HS-5 (cell line): Measurements from ENCODE around the gene ZRANB2.

Experiments
- DNase-seq: peaks from one replicate; pipeline ENCODE4 v3.0.0-alpha.2; 2012; ENCODE audit warnings: low read depth

The ZRANB2 gene

GRCh38 chr1:71027991-71028390 is 52.8 kb downstream of the ZRANB2 start:
- DNase-seq: no peak

DNA sequence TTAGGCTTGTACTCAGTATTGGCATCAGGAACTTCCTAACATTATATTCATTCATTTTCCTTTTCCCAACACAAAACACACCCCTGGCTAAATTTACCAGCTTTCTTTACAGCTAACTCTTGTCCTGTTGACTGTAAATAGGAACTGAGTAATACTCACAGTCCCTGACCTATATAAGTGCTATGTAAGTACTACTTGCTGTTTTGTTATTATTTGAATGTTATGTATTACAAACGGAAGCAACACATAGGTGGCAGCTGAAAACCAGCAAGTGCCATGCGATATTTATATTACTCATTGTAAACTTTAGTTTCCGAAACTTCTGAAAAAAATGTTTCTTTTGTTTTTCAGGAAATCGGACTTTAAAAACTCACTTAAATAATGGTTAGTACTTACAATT is 54.7 kb downstream of the ZRANB2 start:
- DNase-seq: no peak

DNA sequence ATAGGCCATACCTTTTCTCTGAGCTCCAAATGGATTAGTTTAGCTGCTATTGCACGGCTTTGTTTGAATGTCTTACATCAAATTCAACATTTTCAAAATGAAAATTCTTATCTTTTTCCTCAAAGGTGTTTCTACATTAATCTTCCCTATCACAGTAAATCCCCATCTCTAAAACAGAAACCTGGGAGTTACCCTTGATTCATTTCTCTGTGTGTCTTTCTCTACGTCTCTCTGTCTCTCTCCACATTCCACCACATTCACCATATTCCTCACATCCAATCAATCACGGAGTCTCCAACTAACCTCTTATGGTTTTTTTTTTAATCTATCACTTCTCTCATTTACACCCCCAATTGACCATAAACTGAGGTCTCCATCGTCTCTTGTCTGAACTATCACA is 57.3 kb downstream of the ZRANB2 start:
- DNase-seq: no peak

DNA sequence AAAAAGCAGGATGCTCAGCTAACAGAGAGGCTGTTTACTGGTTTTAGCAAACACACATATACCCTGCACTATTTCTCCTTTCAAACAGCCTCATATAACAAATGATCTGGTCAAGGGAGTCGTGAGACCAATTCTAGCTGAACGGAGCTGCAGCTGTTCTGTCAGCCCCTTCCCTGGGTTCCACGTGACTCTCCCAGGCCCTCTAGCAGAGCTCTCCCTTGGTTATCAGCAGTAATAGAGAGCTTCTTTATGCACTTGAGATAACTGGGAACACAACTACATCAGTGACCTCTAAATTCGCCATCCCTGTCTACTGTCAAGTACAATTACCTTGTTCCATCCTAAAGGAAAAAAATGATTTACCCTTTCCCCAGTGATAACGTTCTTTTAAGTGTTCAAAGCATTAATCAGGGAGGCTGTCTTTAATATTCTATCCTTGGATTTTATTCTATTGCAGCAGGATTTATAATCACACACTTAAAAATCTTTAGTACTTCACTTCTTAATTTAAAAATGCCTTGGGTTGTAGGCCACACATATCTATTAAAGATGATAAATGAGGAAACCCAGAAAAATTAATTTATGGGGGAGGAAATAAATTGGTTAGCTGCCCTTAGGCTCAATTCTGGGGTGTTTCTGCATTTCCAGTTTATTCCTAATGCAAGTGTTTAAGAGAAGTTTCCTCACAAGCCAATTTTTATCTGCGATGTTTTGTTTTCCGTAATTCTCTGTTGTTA is 61.4 kb downstream of the ZRANB2 start:
- no peak for DNase-seq

DNA sequence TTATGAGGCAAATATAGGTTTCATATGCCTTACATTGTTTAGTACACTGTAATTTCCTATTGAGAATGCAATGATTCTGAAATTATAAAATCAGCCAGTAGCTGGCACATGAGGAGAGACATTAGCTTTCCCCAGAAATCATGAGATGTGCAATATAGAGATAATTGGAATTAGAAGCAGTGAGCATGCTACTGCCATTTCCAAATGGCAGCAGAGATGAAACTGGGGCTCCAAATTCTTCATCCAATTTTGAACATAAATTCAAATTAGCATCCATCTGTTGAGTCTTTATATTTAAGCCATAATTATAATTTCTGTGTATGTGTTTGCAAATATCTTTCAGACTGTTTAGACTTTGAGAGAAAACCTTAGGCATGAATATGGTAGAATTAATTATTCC is 62.0 kb downstream of the ZRANB2 start:
- no peak for DNase-seq

- DNase-seq: no peak
Observed at GRCh38 chr1:71015745-71016144, 65.1 kb downstream of the ZRANB2 start.

DNA sequence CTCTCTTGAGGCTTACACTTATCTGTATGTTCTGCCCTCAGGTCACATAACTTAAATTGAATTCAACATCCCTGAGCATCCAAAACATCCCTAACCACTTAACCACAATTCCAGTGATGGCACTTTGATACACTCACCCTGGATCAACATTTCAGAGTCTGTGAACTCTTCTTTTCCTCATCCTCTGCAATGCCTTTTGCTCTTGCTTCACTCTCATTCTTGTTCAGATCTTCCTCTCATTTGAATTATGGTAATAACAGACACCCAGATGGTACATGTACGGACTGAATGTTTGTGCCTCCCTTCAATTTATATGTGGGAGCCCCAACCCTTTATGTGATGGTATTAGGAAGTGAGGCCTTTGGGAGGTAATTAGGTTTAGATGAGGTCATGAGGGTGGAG is 66.7 kb downstream of the ZRANB2 start:
- no peak for DNase-seq
